Gastroesophageal sphincter (tissue), 3 donors: Measurements from ENCODE around the gene IMMP2L.

ENCODE experiments used
- POLR2A ChIP-seq, 2 donors: fragments of 450-650 bp; IDR thresholded peaks; one replicate each; pipeline ENCODE4 v1.6.1; 2017; ENCODE audit warnings: antibody characterized with exemption in 2 of 2, mild to moderate bottlenecking in 2 of 2, moderate library complexity in 1 of 2
- POLR2AphosphoS5 ChIP-seq: sonication (generic); formaldehyde crosslinking; IDR thresholded peaks from one replicate; pipeline ENCODE4 v1.6.1; 2017; ENCODE audit warnings: antibody characterized with exemption
- TF ChIP-seq, protein P1 (sequence below), 4 experiments: fragments of 200-600 bp in 2 of 4; fragments of 450-650 bp in 2 of 4; sonication (generic) in 1 of 4; IDR thresholded peaks; one replicate each; pipeline ENCODE4 v1.5.1; 2017 to 2019; ENCODE audit warnings: antibody characterized with exemption in 4 of 4, mild to moderate bottlenecking in 2 of 4, moderate library complexity in 2 of 4

DNA sequence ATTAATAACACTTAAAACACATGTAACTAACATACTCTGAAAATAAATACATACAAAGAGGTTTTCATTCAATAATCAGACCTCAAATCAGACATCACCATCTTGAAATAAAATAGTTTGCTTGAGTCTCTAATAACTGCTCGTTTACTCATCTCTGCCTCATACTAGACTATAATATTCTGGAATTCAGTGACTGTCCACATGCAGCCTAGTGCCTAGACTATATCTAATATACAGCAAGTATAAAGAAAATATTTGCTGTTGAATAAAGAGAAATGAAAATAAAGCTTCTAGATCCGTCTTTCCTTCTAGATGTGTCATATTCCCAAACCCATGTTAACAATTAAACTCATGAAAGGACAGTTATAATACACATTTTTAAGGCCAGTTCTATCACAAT, 707.6 kb downstream of the IMMP2L start:
- TF ChIP-seq POLR2A (IDR thresholded peaks at IDR 0.05) (no peak), POLR2AphosphoS5 (no peak)
- TF ChIP-seq, protein P1, sequence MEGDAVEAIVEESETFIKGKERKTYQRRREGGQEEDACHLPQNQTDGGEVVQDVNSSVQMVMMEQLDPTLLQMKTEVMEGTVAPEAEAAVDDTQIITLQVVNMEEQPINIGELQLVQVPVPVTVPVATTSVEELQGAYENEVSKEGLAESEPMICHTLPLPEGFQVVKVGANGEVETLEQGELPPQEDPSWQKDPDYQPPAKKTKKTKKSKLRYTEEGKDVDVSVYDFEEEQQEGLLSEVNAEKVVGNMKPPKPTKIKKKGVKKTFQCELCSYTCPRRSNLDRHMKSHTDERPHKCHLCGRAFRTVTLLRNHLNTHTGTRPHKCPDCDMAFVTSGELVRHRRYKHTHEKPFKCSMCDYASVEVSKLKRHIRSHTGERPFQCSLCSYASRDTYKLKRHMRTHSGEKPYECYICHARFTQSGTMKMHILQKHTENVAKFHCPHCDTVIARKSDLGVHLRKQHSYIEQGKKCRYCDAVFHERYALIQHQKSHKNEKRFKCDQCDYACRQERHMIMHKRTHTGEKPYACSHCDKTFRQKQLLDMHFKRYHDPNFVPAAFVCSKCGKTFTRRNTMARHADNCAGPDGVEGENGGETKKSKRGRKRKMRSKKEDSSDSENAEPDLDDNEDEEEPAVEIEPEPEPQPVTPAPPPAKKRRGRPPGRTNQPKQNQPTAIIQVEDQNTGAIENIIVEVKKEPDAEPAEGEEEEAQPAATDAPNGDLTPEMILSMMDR (IDR thresholded peaks at IDR 0.05), result no peak
